RCC 7860 (cell line): ENCODE measurements around the gene LCN2.

Experiments
- DNase-seq: peaks from one replicate; pipeline ENCODE4 v3.0.0-alpha.2; 2015; ENCODE audit warnings: low spot score
- FAIRE-seq: peaks from 2 replicates; lab custom pipeline; 2012; peaks lifted over from hg19 to GRCh38; lab: Jason Lieb, UNC

The LCN2 gene

DNA sequence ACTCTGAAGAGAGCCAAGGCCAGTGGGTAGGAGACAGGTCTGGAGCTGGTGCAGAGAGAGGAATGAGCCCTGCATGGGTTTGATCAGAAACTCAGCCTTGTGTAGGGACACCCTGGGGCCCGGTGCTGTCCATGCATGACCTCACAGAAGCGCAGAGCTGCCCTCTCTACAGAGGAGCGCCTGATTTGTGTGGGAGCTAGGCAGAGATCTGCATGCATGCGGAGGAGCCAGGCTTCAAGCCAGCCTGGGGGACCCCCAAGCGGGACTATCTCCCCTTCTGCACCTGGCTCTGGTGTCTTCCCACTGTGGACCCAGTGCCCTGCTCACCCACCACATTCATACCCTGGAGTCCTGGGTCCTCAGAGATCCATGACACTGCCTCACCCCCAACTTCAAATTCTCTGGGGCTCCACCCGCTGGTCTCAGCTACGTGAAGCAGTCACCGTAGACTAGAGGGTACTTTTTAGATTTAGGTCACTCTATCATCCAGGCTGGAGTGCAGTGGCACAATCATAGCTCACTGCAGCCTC lies 2.6 kb upstream of the LCN2 start:
- no peak for FAIRE-seq
- no peak for DNase-seq

DNA sequence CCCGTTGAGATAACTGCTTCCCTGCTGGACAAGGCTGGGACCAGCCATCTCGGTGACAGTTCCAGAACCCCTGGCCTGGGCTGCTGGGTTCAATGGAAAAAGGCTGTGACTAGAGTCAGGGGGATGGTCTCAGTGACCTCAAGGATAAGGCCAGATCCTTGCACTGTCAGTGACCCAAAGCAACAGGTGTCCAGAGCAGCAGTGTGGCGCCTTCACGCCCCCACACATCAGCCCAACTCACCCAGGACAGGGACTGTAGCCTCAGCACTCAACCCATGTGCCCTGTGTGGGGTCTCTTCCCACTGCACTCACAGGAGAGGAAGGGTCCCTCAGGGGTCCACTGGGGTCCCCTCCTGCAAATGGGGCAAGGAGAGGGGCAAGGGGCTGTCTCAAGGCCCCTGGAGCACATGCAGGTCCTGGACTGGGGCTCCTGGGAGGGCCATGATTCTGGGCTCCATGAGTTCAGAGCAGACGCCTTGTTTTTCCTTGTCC lies 698 bp upstream of the LCN2 start:
- DNase-seq (no peak), FAIRE-seq (no peak)

DNA sequence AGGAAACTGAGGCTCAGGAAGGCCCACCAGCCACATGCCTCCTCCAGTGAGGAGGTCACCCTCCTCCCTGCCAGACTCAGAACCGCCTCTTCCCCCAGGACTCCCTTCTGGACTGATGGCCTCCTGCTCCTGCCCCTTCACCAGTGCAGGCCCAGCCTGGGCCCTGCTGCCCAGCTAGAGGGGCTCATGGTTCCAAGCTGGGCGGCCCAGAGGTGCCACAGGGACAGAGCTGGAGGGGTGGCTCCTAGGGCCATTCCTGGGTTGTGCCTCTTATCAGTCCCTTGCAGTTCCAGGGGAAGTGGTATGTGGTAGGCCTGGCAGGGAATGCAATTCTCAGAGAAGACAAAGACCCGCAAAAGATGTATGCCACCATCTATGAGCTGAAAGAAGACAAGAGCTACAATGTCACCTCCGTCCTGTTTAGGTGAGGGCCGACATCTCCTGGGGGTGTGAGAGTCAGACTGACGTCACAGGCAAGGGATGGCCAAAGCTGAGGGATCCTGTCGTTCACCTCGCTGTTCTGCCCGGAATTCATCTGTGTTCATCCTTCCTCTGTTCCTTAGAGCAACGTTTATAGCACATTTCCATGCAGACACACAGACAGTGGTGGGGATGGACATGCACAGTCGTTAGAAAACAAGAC lies 819 bp downstream of the LCN2 start:
- no peak for DNase-seq
- no peak for FAIRE-seq

DNA sequence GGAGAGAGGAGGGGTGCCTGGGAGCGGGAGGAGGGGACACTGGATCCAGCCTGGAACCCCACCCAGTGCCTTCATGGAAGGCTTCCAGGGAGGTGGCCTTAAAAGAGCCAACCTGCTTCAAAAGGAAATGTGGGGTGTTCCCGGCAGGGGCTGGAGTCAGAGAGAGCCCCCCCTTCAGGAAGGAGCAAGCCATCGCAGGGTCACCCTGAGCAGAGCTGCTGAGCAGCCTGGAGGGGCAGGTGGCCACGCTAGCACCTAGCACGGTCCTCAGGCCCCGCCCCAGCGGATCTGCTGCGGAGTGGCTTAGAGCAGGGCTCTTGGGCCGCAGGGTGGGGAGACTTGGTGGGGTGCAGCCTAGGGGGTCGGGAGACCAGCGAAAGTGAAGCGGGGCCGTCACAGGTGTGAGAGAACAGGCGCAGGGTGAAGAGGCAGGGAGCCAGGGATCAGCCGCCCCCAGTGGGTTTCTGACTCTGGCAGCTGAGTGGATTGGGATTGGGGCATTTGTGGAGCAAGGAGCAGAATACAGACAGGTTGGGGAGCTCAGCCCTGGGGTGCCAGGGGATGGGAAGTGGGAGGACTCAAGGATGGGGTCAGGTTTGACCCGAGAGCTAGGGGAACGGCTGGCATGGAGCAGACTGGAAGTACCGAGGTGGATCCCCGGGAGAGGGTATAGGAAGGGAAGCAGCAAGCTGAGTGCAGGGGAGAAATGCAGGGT lies 1.5 kb downstream of the LCN2 start:
- FAIRE-seq = no peak
- DNase-seq = no peak

DNA sequence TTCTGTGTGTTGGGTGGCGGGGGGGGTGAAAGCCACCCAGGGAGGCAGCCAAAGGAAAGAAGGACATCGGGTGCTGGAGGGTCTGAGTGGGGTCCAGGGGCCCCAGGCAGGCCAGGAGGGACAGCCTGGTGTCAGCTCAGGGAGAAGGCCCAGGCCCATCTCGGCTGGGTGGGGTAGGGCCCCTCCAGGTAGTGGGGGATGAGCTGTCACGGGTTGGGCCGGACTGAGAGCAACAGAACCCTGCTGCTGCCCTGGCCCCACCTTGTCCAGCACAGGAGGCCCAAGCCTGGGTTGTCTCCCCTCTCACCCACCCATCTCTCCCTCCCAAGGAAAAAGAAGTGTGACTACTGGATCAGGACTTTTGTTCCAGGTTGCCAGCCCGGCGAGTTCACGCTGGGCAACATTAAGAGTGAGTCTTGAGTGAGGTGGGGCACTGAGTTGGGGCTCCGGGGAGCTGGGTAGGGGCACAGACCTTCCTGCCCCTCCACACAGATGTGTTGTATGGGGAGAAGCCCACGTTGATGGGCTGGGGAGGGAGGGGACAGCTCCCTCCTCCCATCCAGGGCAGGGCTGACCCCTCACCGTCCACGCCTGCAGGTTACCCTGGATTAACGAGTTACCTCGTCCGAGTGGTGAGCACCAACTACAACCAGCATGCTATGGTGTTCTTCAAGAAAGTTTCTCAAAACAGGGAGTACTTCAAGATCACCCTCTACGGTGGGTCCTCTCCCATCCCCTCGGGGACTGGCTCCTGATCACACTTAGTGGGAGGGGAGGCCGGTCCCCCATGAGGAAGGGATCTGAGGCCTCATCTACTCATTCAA lies 2.3 kb downstream of the LCN2 start:
- FAIRE-seq = no peak

DNA sequence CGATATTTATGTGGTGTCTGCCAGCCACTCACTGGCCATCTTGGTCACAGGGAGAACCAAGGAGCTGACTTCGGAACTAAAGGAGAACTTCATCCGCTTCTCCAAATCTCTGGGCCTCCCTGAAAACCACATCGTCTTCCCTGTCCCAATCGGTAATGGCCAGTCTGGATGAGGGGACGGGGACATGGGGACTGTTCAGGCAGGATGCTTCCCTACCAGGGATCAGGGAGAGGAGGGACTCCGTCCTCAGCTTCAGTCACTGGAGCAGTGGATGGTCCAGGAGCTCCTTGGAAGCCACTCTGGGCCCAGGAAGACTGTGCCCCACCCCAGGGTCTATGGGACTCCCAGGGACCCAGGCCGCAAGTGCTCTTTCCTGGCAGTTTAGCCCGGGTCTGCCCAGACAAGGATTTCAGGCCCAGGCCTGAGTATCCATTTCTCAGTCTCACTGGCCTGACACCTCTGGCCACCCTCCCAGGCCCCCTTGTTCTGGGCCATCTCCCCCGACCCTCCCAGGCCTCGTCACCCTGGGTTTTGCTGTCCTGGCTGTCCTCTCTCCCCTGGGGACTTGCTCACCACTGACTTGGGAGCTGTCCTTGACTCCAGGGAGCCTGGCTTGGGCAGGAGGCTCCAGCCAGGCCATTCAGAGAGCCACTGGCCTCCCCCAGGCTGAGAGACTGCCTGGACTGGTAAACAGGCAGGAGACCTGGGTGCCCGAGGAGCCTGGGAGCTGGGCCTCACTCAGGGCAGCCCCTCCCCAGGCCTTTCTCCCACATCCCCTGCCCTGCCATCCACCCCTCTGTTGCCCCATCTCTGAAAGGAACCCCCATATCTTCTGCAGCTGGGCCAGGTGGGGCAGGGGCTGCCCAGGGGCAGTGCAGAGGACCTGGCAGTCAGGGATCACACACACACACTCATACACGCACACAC lies 3.1 kb downstream of the LCN2 start:
- DNase-seq (no peak), FAIRE-seq (no peak)

More for the DNA sequence above, 2.3 kb downstream of the LCN2 start:
- DNase-seq = no peak

DNA sequence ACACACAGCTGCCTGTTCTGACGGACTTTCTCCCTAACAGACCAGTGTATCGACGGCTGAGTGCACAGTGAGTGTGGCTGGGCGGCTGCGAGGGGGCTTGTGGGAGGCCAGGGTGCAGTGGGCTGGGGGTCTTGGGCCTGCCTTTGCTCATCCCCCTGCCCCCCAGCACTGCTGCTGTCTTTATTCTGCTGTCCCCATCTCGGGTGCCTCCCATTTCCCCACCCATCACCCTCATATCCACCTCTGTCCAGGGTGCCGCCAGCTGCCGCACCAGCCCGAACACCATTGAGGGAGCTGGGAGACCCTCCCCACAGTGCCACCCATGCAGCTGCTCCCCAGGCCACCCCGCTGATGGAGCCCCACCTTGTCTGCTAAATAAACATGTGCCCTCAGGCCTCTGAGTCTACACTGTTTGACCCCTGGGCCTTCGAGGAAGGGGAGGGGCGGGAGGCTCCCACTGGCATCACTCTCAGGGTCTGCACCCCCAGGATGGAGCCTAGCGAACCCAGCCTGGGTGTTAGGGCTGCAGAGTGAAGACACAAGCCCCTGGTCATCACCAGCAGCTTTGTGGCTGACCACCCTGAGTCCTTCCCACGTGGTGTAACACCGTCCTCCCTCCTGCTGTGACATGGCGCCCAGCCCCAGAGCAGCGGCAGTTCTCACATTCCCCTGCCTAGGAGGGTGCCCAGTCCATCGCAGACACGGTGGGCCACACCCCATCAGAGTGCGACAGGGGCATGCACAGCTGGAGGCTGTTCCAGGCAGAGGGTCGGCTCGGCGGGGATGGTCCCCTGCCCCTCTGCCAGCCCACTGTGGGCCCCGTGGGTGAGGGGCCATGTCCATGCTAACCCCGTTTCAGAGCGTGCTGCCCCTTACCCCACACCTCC lies 4.0 kb downstream of the LCN2 start:
- FAIRE-seq (no peak), DNase-seq (no peak)

DNA sequence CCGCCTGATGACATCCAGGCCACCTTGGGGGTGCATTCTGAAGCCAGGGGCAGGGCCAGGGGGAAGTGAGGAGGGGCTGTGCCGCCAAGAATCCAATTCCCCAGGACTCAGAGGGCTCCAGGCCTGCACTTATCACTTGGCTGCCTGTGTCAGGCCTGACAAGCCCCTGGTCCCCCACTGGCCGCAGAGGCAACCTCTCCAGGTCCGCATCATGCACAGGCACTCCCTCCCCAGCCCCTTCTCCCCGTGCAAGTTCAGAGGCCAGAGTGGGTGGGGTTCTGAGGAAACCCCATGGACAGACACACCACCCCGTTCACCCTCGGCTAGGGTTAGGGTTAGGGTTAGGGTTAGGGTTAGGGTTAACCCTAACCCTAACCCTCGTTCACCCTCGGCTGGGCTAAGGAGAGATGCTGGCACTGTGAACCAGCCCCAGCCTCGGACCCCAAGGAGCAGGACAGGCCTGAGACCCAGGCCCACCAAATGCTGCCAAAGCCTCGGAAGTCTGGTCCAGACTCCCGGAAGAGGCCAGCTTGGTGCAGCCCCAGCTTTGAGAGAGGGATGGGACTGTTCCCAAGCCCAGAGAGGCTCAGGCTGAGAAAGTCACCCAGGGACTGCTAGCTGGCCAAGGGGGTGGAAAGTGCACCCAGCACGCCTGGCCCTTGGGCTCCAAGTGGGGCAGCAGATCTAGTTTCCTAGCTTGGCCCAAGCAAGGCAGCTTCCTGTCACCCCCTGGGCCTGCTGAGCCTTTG lies 4.9 kb downstream of the LCN2 start:
- DNase-seq (no peak), FAIRE-seq (no peak)

DNA sequence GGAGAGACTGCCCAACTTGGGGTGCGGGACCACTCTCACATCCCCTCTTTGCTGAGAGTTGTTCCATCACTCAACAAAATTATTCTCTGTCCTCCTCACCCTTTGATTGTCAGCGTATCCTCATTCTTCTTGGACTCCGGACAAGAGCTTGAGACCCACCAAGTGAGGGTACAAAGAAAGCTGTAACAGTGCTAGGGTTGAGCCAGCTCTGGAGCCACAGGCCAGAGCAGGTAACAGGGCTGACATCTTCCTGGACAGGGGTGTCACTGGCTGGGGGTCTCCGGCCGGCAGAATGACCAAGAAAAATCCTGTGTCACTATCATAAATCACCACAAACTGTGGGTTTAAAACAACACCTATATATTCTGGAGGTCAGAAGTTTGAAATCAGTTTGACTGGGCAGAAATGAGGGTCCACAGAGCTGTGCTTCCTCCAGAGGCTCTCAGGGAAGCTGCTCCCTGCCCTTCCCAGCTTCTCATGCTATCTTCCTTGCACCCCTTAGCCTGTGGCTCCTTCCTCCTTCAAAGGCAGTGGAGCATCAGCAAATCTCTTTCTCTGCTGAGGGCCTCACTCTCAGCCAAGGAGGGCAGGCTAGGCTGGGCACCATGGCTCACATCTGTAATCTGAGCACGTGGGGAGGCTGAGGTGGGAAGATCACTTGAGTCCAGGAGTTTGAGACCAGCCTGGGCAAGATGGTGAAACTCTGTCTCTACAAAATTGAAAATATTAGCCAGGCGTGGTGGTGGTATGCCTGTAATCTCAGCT lies 6.7 kb downstream of the LCN2 start:
- FAIRE-seq (no peak), DNase-seq (no peak)

DNA sequence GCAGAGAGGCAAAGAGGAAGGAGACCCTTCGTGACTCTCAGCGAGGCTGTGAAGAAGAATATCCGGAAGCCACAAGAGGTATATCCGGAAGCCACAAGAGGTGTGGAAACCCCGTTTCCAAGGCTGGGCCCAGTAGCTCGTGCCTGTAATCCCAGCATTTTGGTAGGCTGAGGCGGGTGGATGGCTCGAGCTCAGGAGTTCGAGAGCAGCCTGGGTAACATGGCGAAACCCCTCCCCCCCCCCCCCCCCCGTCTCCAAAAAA lies 10.2 kb downstream of the LCN2 start:
- no peak for DNase-seq
- FAIRE-seq = no peak

DNA sequence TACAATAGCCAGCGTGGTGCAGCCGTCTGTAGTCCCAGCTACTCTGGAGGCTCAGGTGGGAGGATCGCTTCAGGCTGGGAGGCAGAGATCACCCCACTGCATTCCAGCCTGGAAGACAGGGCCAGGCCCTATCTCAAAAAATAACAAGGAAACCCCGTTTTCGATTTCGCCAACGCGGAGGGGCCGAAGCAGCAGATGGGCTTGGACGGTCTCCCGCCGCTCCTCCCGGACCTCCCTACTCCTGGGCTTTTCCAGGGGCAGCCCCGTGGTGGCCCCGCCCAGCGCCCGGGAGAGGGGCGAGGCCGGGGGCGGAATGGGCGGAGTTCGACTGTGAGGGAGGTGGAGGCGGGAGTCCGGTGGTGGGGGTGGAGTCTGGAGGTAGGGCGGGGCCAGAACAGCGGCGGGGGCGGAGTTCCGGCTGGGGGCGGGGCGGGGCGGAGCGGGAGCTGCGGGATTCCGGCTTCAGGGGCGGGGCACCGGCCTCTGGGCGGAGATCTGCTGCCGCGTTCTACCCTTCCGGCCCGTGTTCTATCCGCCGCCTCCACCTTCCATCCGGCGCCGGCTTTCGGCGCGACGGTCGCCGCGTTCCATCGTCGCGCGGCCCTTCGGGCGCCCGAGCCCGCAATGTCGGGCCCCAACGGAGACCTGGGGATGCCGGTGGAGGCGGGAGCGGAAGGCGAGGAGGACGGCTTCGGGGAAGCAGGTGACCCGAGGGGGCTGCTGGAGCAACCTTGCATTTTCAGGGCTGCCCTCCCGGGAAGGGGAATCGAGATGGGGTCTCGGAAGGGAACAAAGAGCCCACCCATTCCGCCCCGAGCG lies 10.7 kb downstream of the LCN2 start, which contains the start of gene BBLN:
Gene BBLN, plus strand, starts transcription at position 482 of the 819 bp plus-strand sequence. Its CDS starts 143 bp downstream, at position 625.
- DNase-seq (peak; percentile 85), FAIRE-seq (no peak)

DNA sequence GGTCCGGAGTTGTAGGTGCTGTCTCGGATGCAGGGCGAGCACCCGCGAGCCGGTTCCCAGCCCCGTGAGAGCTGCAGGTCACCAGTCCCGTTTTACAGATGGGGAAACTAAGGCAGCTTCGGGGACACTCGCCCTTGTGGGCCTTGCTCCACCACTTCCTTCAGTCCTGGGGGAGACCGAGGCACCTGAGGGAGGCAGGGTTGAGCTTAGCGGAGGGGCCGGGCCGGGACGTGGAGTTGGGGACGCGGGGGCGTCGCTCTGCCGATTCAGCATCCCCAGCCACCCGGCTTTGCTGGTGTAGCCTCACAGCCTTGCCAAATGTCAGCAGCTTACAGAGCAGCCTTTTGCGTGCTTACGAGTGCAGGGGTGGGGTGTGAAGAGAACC lies 11.3 kb downstream of the LCN2 start:
- FAIRE-seq = no peak
- no peak for DNase-seq

DNA sequence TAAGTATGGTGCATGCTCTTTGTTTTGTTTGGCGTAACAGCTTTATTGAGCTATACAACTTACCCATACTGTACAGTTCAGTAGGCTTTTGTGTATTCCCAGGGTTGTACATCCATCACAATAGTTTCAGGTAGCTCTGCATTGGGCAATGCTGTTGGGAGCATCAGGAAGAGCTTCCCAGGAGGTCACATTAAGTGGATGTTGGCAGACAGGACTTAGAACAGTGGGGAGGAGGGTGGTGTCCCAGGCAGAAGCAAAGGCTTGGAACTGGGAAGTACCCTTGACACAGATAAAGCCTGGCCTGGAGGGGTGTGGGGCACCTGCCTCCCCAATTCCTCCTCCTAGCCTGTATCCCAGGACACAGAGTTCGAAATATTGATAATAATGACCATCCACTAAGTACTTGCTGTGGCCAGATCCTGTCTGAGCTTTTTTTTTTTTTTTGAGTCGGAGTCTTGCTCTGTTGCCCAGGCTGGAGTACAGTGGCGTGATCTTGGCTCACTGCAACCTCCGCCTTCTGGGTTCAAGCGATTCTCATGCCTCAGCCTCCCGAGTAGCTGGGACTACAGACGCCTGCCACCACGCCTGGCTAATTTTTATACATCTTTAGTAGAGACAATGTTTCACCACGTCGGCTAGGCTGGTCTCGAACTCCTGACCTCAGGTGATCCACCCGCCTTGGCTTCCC lies 12.1 kb downstream of the LCN2 start:
- DNase-seq = no peak
- no peak for FAIRE-seq

DNA sequence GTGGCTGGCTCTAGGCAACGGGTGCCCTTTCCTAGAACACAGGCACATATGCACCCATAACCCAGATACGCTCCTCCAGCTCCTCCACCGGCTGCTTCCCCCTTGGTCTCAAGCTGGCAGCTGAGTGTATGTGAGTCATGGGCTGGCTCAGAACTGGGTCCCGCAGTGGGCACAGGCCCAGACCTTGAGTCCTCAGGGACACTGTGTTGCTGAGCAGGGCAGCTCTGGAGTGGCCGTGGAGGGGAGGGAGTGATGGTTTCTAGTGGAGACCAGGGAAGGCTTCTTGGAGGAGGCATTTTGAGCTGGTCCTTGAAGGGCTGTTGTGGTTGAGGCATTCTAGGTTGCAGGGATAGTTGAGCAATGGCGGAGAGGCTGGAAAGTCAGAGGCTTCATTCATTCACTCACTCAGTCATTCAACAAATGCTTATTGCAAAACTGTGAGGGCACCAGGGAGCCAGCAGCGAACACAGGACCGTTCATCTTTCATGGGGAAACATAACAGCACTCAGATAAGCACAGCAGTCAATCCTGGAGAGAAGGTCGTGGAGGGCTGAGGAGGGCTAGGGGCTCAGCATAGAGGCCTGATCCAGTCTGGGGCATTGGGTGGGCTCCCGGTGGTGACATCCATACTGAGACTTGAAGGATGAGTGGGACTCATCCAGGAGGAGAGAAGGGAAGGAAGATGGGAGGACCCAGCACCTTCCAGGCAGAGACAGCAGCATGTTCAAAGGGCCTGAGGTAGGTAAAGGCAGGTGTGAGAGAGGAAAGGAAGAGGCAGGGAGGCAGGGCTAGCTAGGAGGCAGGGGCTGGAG lies 13.2 kb downstream of the LCN2 start:
- FAIRE-seq = no peak
- peak; percentile 51 for DNase-seq

DNA sequence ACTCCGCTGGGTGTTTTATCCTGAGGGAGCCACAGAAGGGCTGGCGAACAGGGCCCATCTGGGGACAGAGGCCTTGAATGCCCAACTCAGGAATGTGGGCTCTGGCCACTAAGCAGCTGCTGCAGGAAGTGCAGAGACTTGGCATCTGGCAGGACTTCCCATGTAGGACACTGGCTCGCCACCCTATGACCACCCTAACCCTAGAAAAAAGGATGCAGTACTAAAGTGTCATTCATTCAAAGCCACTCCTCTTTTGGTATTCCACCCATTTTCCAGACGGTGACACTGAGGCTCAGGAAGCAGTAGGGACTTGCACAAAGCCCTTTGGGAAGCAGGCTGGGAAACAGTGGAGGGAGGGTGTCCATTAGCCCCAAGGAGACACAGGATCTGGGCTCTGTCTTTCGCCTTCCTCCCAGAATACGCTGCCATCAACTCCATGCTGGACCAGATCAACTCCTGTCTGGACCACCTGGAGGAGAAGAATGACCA lies 13.8 kb downstream of the LCN2 start:
- FAIRE-seq = no peak
- no peak for DNase-seq
